ENCODE data around the gene TP53I11. TPM values are rescaled to one million over a fixed set of nuclear protein-coding genes. Genes with fewer than 3 reads are reported as not detected.

The TP53I11 gene
- total RNA-seq, 4 donors from 2014 or later: 19.8 to 110 (median 40.8) TPM

DNA sequence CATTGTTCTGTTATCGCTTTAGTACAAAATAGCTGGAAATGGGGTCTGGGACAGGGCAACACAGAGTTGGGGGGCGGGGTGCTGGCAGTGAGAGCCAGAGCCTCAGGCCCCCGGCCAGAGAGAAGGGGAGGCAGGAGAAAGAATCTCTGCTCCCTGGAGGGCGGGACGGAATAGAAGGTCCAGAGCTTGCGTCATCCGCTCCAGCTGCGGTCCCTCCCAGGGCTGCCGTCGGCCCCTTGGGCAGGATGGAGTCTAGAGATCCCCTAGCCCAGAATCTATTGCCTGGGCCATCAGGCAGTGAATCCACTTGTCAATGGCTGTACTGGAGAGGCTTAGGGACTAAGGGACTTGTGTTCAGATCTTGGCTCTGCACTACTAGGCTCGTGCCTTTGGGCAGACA, 5.0 kb downstream of the TP53I11 start:
- H3K27ac ChIP-seq: peak overlapping the region in 3 of 4 donors; percentile 53 to 81 (median 74)
- ATAC-seq: peak; percentile 44
- H3K4me1 ChIP-seq: peaks cover 0 to 92% (median 15%) of the 10 kb centered on the region in 3 donors
- H3K4me3 ChIP-seq: no peak overlapping the region
- no peaks in the 10 kb centered on the region for H3K36me3 ChIP-seq
- no peaks in the 10 kb centered on the region for H3K9me3 ChIP-seq
- no peaks in the 10 kb centered on the region for H3K27me3 ChIP-seq
- no peak for TF ChIP-seq EP300 (IDR thresholded peaks at IDR 0.05)
- TF ChIP-seq POLR2AphosphoS5 (IDR thresholded peaks at IDR 0.05): no peak
- TF ChIP-seq POLR2A (IDR thresholded peaks at IDR 0.05): no peak
- TF ChIP-seq, protein P1, sequence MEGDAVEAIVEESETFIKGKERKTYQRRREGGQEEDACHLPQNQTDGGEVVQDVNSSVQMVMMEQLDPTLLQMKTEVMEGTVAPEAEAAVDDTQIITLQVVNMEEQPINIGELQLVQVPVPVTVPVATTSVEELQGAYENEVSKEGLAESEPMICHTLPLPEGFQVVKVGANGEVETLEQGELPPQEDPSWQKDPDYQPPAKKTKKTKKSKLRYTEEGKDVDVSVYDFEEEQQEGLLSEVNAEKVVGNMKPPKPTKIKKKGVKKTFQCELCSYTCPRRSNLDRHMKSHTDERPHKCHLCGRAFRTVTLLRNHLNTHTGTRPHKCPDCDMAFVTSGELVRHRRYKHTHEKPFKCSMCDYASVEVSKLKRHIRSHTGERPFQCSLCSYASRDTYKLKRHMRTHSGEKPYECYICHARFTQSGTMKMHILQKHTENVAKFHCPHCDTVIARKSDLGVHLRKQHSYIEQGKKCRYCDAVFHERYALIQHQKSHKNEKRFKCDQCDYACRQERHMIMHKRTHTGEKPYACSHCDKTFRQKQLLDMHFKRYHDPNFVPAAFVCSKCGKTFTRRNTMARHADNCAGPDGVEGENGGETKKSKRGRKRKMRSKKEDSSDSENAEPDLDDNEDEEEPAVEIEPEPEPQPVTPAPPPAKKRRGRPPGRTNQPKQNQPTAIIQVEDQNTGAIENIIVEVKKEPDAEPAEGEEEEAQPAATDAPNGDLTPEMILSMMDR (IDR thresholded peaks at IDR 0.05): no peak
- 73% methylated on average over 3 of the region's 11 CpGs; no CpG with 5 or more reads in 1 of the 2 donors for WGBS, 2 donors (ENCODE audit: low coverage in 1 of 2)

DNA sequence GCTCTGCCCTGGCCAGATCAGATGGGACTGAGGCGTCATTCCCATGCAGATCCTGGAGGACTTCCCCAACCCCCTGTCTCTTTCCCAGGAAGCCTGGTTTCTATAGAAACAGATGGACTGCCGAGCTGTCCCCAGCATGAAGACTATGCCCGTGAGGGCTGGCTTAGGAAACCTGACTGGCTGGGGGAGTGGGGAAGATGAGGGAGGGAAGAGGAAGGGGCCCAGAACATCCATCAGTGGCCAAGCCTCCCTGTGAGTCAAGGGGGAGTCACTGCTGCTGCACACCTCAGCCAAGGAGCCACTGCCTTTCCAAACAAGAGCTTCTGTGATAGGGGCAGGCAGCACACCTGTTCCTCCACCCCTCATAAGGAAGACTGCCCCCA, 5.8 kb downstream of the TP53I11 start:
- H3K36me3 ChIP-seq: no peaks in the 10 kb centered on the region
- ATAC-seq: no peak

DNA sequence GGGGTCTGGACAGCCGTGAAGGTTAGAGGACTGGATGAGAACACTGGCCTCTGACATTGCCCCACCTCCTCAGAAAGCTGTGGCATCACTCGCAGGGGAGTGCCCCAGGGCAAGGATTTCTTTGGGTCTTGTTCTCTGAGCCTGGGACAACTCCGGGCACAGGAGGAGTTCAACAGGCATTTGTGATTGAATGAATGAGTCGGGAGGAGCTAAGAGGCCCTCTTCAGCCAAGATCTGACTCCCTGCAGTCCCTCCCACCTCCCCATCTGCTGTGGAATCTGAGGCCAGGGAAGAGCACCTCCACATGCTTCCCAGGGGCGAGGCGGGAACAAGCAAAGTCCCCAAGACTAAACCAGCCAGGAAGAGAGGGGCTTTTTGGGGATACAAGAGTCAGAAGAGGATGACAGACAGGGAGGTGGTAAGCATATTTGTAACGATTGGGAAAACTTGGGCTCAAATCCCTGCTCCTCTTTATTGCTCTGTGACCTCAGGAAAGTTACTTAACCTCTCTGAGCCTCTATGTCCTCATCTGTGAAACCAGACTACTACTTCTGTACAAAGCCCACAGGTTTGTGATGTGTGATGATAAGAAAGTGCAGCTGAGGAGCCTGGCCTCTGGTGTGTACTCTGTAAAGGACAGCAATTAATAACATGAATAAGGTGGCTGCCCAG, 6.4 kb downstream of the TP53I11 start:
- no peak for ATAC-seq
- TF ChIP-seq, protein P1 (IDR thresholded peaks at IDR 0.05): no peak
- TF ChIP-seq POLR2A (IDR thresholded peaks at IDR 0.05) (no peak), EP300 (IDR thresholded peaks at IDR 0.05) (no peak), POLR2AphosphoS5 (IDR thresholded peaks at IDR 0.05) (no peak)
- no peak overlapping the region for H3K4me3 ChIP-seq
- H3K27ac ChIP-seq: no peak overlapping the region
- WGBS, 2 donors (ENCODE audit: low coverage in 1 of 2): 75% methylated on average over 1 of the region's 7 CpGs; no CpG with 5 or more reads in 1 of the 2 donors
- H3K27me3 ChIP-seq: no peaks in the 10 kb centered on the region
- no peaks in the 10 kb centered on the region for H3K9me3 ChIP-seq
- H3K36me3 ChIP-seq: no peaks in the 10 kb centered on the region
- H3K4me1 ChIP-seq: peaks cover 0 to 91% (median 15%) of the 10 kb centered on the region in 3 donors

More for the DNA sequence above, 5.8 kb downstream of the TP53I11 start:
- Histone ChIP-seq H3K4me1 (peaks cover 0 to 91% (median 15%) of the 10 kb centered on the region in 3 donors), H3K9me3 (no peaks in the 10 kb centered on the region), H3K4me3 (no peak overlapping the region), H3K27ac (peak overlapping the region in 1 of 4 donors; percentile 81), H3K27me3 (no peaks in the 10 kb centered on the region)
- TF ChIP-seq POLR2A (IDR thresholded peaks at IDR 0.05) (no peak), POLR2AphosphoS5 (IDR thresholded peaks at IDR 0.05) (no peak), EP300 (IDR thresholded peaks at IDR 0.05) (no peak)
- TF ChIP-seq, protein P1 (IDR thresholded peaks at IDR 0.05): no peak
- WGBS, 2 donors (ENCODE audit: low coverage in 1 of 2): 0% methylated on average over 1 of the region's 3 CpGs

DNA sequence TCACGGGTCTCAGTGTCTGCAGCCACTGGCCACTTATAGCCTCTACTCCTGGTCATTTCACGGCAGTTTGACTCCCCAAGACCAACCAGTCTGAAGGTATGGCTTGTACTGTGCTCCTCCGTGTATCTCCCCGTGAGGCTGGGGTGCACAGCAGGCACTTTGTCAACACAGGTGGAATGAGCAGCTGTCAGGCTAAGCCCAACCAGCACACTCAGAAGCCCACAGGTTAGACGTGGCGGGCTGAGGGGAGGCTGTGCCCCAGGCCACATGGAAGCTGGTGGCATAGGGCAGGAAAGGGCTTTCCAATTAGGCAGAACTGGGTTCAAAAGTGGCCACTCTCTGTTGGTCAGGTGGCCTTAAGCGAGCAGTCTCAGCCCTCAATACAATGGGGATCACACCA, 7.0 kb downstream of the TP53I11 start:
- Histone ChIP-seq H3K27me3 (no peaks in the 10 kb centered on the region), H3K36me3 (no peaks in the 10 kb centered on the region), H3K4me1 (peaks cover 0 to 89% (median 15%) of the 10 kb centered on the region in 3 donors), H3K9me3 (no peaks in the 10 kb centered on the region), H3K4me3 (no peak overlapping the region), H3K27ac (no peak overlapping the region)
- ATAC-seq: no peak
- TF ChIP-seq POLR2A (IDR thresholded peaks at IDR 0.05) (no peak), EP300 (IDR thresholded peaks at IDR 0.05) (no peak), POLR2AphosphoS5 (IDR thresholded peaks at IDR 0.05) (no peak)
- TF ChIP-seq, protein P1 (IDR thresholded peaks at IDR 0.05): no peak
- no CpG with 5 or more reads among the region's 7 CpGs for WGBS, 2 donors (ENCODE audit: low coverage in 1 of 2)

DNA sequence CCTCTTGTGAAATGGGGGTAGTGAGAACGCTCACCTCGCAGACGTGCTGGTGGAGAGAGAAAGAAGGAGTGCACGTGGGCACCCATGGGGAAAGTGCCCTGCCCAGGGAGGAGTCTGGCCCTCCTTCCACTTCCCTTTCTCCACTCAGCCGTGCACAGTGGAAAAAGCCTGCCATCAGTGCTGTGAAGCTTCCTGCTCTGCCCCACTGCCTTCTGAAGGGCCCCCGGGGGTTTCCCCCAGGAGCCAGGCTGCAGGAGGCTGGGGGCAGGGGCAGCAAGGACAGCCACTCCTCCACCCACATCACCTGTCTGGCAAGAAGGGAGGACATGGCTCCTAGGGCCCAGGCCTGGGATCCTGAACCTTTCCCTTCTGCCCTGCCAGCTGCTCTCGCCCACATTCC, 7.6 kb downstream of the TP53I11 start:
- Histone ChIP-seq H3K27me3 (no peaks in the 10 kb centered on the region), H3K4me1 (peaks cover 0 to 84% (median 15%) of the 10 kb centered on the region in 3 donors), H3K36me3 (no peaks in the 10 kb centered on the region), H3K27ac (no peak overlapping the region), H3K4me3 (no peak overlapping the region), H3K9me3 (no peaks in the 10 kb centered on the region)
- no CpG with 5 or more reads among the region's 7 CpGs for WGBS, 2 donors (ENCODE audit: low coverage in 1 of 2)
- no peak for ATAC-seq
- TF ChIP-seq, protein P1 (IDR thresholded peaks at IDR 0.05): no peak
- TF ChIP-seq EP300 (IDR thresholded peaks at IDR 0.05): no peak
- no peak for TF ChIP-seq POLR2A (IDR thresholded peaks at IDR 0.05)
- no peak for TF ChIP-seq POLR2AphosphoS5 (IDR thresholded peaks at IDR 0.05)

All from gastroesophageal sphincter (tissue), 4 donors.